Lower leg skin (tissue), 4 donors: Measurements from ENCODE around the gene SP6. TPM values are rescaled to one million over a fixed set of nuclear protein-coding genes. Genes with fewer than 3 reads are reported as not detected.
A peak's percentile ranks its signal among the peaks of the same experiment; 100 is the strongest.

Experiments
- DNase-seq, 2 donors: peaks; one replicate each; pipeline ENCODE4 v3.0.0-alpha.2; 2019; ENCODE audit warnings: low spot score in 2 of 2
- H3K4me3 ChIP-seq: fragments of 200-600 bp; sonication (generic); 2 replicates; pipeline ENCODE4 v1.5.1; 2017; ENCODE audit warnings: mild to moderate bottlenecking, low read depth; ENCODE audit not compliant: poor library complexity, severe bottlenecking
- CTCF ChIP-seq, 3 donors: fragments of 450-650 bp; IDR thresholded peaks; one replicate each; pipeline ENCODE4 v1.5.1; 2016; ENCODE audit warnings: antibody characterized with exemption in 3 of 3, mild to moderate bottlenecking in 3 of 3, moderate library complexity in 2 of 3
- POLR2A ChIP-seq, 2 donors: fragments of 450-650 bp; IDR thresholded peaks; one replicate each; pipeline ENCODE4 v1.6.1; 2016 to 2017; ENCODE audit warnings: antibody characterized with exemption in 2 of 2, mild to moderate bottlenecking in 1 of 2, moderate library complexity in 1 of 2
- WGBS, 2 donors: methylation state at CpG; one replicate each; pipeline ENCODE4 v1.1.5; 2018; 5-methylcytosine and 5-hydroxymethylcytosine counted together
- intact Hi-C: fragments of 100-400 bp; cut with DNase I; formaldehyde crosslinking; loops from one replicate; pipeline ENCODE4 v1.15.0; 2023; ENCODE audit warnings: low total_unique reads
- total RNA-seq, 4 donors: library from RNA; depleted of rRNA; stranded (reverse); fragments of >200 nt; gene quantifications; one replicate each; pipeline ENCODE4 v1.1.0, GENCODE V29; 2016

The SP6 gene
- total RNA-seq, 4 donors from 2014 or later: 21.9 to 29.9 (median 24.7) TPM

GRCh38 chr17:47807421-47807820, 43.5 kb downstream of the SP6 start:
- intact Hi-C loops: no loop called here
- TF ChIP-seq CTCF (IDR thresholded peaks at IDR 0.05): no peak
- TF ChIP-seq POLR2A (IDR thresholded peaks at IDR 0.05): no peak
- DNase-seq: peak in 1 of 2 donors; percentile 67
- 78 to 85% methylated on average over 11 of the region's 11 CpGs for whole genome bisulfite sequencing, 2 donors
- H3K4me3 ChIP-seq: no peak overlapping the region

- H3K4me3 ChIP-seq: no peak overlapping the region
- no peak for TF ChIP-seq POLR2A (IDR thresholded peaks at IDR 0.05)
- no peak for TF ChIP-seq CTCF (IDR thresholded peaks at IDR 0.05)
- intact Hi-C loops: no loop called here
- WGBS, 2 donors: 76 to 86% methylated on average over 9 of the region's 9 CpGs
- peak in 1 of 2 donors; percentile 58 for DNase-seq
Measured at GRCh38 chr17:47806913-47807255, 44.1 kb downstream of the SP6 start.

GRCh38 chr17:47806026-47806912, 44.7 kb downstream of the SP6 start:
- no peak for TF ChIP-seq CTCF (IDR thresholded peaks at IDR 0.05)
- TF ChIP-seq POLR2A (IDR thresholded peaks at IDR 0.05): no peak
- intact Hi-C loops: no loop called here
- no peak overlapping the region for H3K4me3 ChIP-seq
- peak in 1 of 2 donors; percentile 56 for DNase-seq
- 81 to 91% methylated on average over 16 of the region's 16 CpGs for WGBS, 2 donors

GRCh38 chr17:47804461-47804860, 46.5 kb downstream of the SP6 start:
- no peak overlapping the region for H3K4me3 ChIP-seq
- peak in 1 of 2 donors; percentile 40 for DNase-seq
- TF ChIP-seq POLR2A (IDR thresholded peaks at IDR 0.05): no peak
- no peak for TF ChIP-seq CTCF (IDR thresholded peaks at IDR 0.05)
- intact Hi-C loops: no loop called here
- 64 to 70% methylated on average over 3 of the region's 3 CpGs for WGBS, 2 donors

- DNase-seq: peak in 1 of 2 donors; percentile 50
- TF ChIP-seq CTCF (IDR thresholded peaks at IDR 0.05) (no peak), POLR2A (IDR thresholded peaks at IDR 0.05) (no peak)
- 77% methylated on average over 6 of the region's 6 CpGs for WGBS, 2 donors
- no peak overlapping the region for H3K4me3 ChIP-seq
- intact Hi-C loops: no loop called here
Measured at GRCh38 chr17:47803751-47804150, 47.2 kb downstream of the SP6 start.
